Upper lobe of left lung (tissue), 6 donors: ENCODE data around the gene KIF26B. TPM values are rescaled to one million over a fixed set of nuclear protein-coding genes. Genes with fewer than 3 reads are reported as not detected.
A peak's percentile ranks its signal among the peaks of the same experiment; 100 is the strongest.

Source experiments
- ATAC-seq, 2 donors: fragments of 200-7000 bp; cut with Tn5 transposase; one replicate each; pipeline ENCODE4 v1.9.1; 2022; ENCODE audit warnings: mild to moderate bottlenecking in 2 of 2, moderate library complexity in 2 of 2; ENCODE audit not compliant: low FRiP score in 2 of 2
- DNase-seq, 2 donors: peaks; one replicate each; pipeline ENCODE4 v3.0.0-alpha.2; 2019 to 2020
- H3K27ac ChIP-seq, 4 donors: fragments of 200-600 bp; sonication (generic); one replicate each; pipeline ENCODE4 v1.5.1; 2016 to 2019
- H3K27me3 ChIP-seq, 4 donors: fragments of 200-600 bp; sonication (generic); one replicate each; pipeline ENCODE4 v1.5.1; 2017 to 2019
- H3K36me3 ChIP-seq, 4 donors: fragments of 200-600 bp; sonication (generic); one replicate each; pipeline ENCODE4 v1.5.1; 2016 to 2019
- H3K4me1 ChIP-seq, 4 donors: fragments of 200-600 bp; sonication (generic); one replicate each; pipeline ENCODE4 v1.5.1; 2018 to 2019
- H3K4me3 ChIP-seq, 4 donors: fragments of 200-600 bp; sonication (generic); one replicate each; pipeline ENCODE4 v1.5.1; 2017 to 2019; ENCODE audit warnings: mild to moderate bottlenecking in 2 of 4, moderate library complexity in 1 of 4
- H3K9me3 ChIP-seq, 4 donors: fragments of 200-600 bp; sonication (generic); one replicate each; pipeline ENCODE4 v1.5.1; 2018 to 2019
- CTCF ChIP-seq, 6 experiments: fragments of 450-650 bp in 4 of 6; fragments of 200-600 bp in 2 of 6; sonication (generic) in 2 of 6; IDR thresholded peaks; one replicate each; pipeline ENCODE4 v1.5.1; 2016 to 2019; ENCODE audit warnings: antibody characterized with exemption in 6 of 6
- EP300 ChIP-seq, 4 donors: sonication (generic); formaldehyde crosslinking; IDR thresholded peaks; one replicate each; pipeline ENCODE4 v1.5.1; 2017; ENCODE audit warnings: antibody characterized with exemption in 4 of 4, control low read depth in 2 of 4
- POLR2A ChIP-seq, 4 donors: fragments of 450-650 bp; IDR thresholded peaks; one replicate each; pipeline ENCODE4 v1.5.1; 2016 to 2017; ENCODE audit warnings: antibody characterized with exemption in 4 of 4, mild to moderate bottlenecking in 2 of 4
- POLR2AphosphoS5 ChIP-seq, 2 donors: sonication (generic); formaldehyde crosslinking; IDR thresholded peaks; one replicate each; pipeline ENCODE4 v1.5.1; 2017; ENCODE audit warnings: antibody characterized with exemption in 2 of 2
- WGBS, 2 donors: methylation state at CpG; one replicate each; pipeline ENCODE4 v1.1.5; 2017 to 2018; 5-methylcytosine and 5-hydroxymethylcytosine counted together
- total RNA-seq, 6 donors: library from RNA; depleted of rRNA in 4 of 6; stranded (reverse); fragments of >200 nt in 4 of 6; gene quantifications; one replicate each; pipeline versions ENCODE4 v1.1.0 to v1.2.1, GENCODE V29; 2016 to 2021
- donor health status: DM: no; HTN: no; CAD: no; lungs with moderate emphysema.
- donor health status: DM: no; HTN: yes; CAD: no; lungs with severe emphysema.

The KIF26B gene
- total RNA-seq, 6 donors from 2014 or later: 1.2 to 4.3 (median 2.1) TPM

GRCh38 chr1:245464290-245464689 is 309.5 kb downstream of the KIF26B start:
- 89 to 95% methylated on average over 15 of the region's 15 CpGs for WGBS, 2 donors
- Histone ChIP-seq H3K4me1 (no peaks in the 10 kb centered on the region), H3K36me3 (no peaks in the 10 kb centered on the region), H3K9me3 (no peaks in the 10 kb centered on the region), H3K4me3 (no peak overlapping the region), H3K27me3 (no peaks in the 10 kb centered on the region), H3K27ac (no peak overlapping the region)
- DNase-seq (peak in 1 of 2 donors; percentile 56), ATAC-seq (peak; percentile 23 to 31)
- TF ChIP-seq POLR2A (IDR thresholded peaks at IDR 0.05) (no peak), EP300 (IDR thresholded peaks at IDR 0.05) (no peak), POLR2AphosphoS5 (IDR thresholded peaks at IDR 0.05) (no peak), CTCF (IDR thresholded peaks at IDR 0.05) (no peak)

GRCh38 chr1:245465666-245466065 is 310.9 kb downstream of the KIF26B start:
- no peak for TF ChIP-seq EP300 (IDR thresholded peaks at IDR 0.05)
- TF ChIP-seq POLR2AphosphoS5 (IDR thresholded peaks at IDR 0.05): no peak
- TF ChIP-seq CTCF (IDR thresholded peaks at IDR 0.05): no peak
- TF ChIP-seq POLR2A (IDR thresholded peaks at IDR 0.05): no peak
- no peak overlapping the region for H3K4me3 ChIP-seq
- no peak for ATAC-seq
- no peaks in the 10 kb centered on the region for H3K27me3 ChIP-seq
- 80 to 90% methylated on average over 14 to 16 of the region's 16 CpGs for WGBS, 2 donors
- H3K9me3 ChIP-seq: no peaks in the 10 kb centered on the region
- no peaks in the 10 kb centered on the region for H3K36me3 ChIP-seq
- DNase-seq: peak in 1 of 2 donors; percentile 57
- H3K27ac ChIP-seq: no peak overlapping the region
- no peaks in the 10 kb centered on the region for H3K4me1 ChIP-seq

- H3K4me1 ChIP-seq: no peaks in the 10 kb centered on the region
- no peaks in the 10 kb centered on the region for H3K36me3 ChIP-seq
- no peaks in the 10 kb centered on the region for H3K9me3 ChIP-seq
- ATAC-seq: no peak
- 66 to 68% methylated on average over 7 of the region's 7 CpGs for WGBS, 2 donors
- no peak for TF ChIP-seq POLR2A (IDR thresholded peaks at IDR 0.05)
- TF ChIP-seq POLR2AphosphoS5 (IDR thresholded peaks at IDR 0.05): no peak
- no peak for TF ChIP-seq CTCF (IDR thresholded peaks at IDR 0.05)
- TF ChIP-seq EP300 (IDR thresholded peaks at IDR 0.05): no peak
- H3K4me3 ChIP-seq: no peak overlapping the region
- H3K27ac ChIP-seq: no peak overlapping the region
- H3K27me3 ChIP-seq: no peaks in the 10 kb centered on the region
- no peak for DNase-seq
Observed at GRCh38 chr1:245466261-245466660, 311.5 kb downstream of the KIF26B start.

GRCh38 chr1:245467804-245468203 is 313.0 kb downstream of the KIF26B start:
- no peak for DNase-seq
- WGBS, 2 donors: 95 to 97% methylated on average over 1 of the region's 1 CpG
- no peaks in the 10 kb centered on the region for H3K4me1 ChIP-seq

More at GRCh38 chr1:245467804-245468203, 313.0 kb downstream of the KIF26B start:
- no peak overlapping the region for H3K27ac ChIP-seq
- H3K4me3 ChIP-seq: no peak overlapping the region
- no peak for ATAC-seq
- TF ChIP-seq POLR2AphosphoS5 (IDR thresholded peaks at IDR 0.05): no peak
- TF ChIP-seq POLR2A (IDR thresholded peaks at IDR 0.05): no peak
- no peak for TF ChIP-seq EP300 (IDR thresholded peaks at IDR 0.05)
- no peak for TF ChIP-seq CTCF (IDR thresholded peaks at IDR 0.05)
- H3K9me3 ChIP-seq: no peaks in the 10 kb centered on the region
- H3K36me3 ChIP-seq: no peaks in the 10 kb centered on the region
- no peaks in the 10 kb centered on the region for H3K27me3 ChIP-seq
